ENCODE results near the gene ARAP3. TPM values are rescaled to one million over a fixed set of nuclear protein-coding genes. Genes with fewer than 3 reads are reported as not detected.

The ARAP3 gene
- total and polyA plus RNA-seq, 2 donors (not counting 3 experiments of a cell fraction or from before 2014, with no cell fraction given): 60.6 to 136 TPM

DNA sequence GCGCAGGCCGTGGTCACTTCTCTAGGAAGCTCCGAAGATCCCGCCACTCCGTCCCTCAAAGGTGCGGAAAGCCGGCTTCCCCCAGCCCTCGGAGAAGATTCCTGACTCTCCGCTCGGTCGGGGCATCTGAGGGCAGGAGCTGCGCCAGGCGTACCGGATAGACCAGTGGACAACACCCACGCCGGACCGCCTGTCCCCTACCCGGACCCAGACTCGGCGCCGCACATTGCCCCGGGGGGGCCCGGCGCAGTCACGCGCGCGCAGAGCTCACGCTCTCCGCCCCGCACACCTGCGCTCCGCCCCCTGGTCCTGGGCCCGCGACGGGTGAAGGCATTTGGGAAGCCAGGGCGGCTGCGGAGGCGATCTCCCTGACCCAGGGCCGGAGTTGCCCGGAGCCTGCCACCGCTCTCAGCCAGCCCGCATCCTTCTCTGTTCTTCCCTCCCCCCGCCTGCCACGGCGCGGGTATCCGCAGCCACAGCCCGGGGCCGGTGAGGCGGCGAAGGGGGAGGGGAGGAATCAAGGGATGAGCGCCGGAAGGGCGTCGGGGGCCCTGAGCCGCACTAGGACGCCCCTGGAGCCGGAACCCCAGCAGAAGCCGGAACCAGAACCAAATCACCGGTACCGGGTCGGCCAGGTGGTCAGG is 44.8 kb downstream of the ARAP3 start:
- POLR2A ChIA-PET: interaction anchor here (0.8 to 1.5 kb wide), 3 partner anchors 18 to 45 kb away, joined by 5 to 8 read pairs (median 6); partner anchors contain the start of gene DIAPH1
- Histone ChIP-seq H3K4me3 (replicated peaks in 1 of 3; ENCODE audit: insufficient read depth in 1 of 3, low read depth in 1 of 3, low read length in 3 of 3) (peak overlapping the region; percentile 75 to 82 (median 77)), H4K20me1 (replicated peaks; ENCODE audit: control insufficient read depth, extremely low read depth, insufficient read depth, low read length) (peaks cover 5% of the 10 kb centered on the region), H3K9ac (replicated peaks; ENCODE audit: extremely low read depth, insufficient read depth, low read length) (peak overlapping the region; percentile 48), H2AFZ (ENCODE audit: low read depth, low read length) (peak overlapping the region; percentile 93), H3K9me1 (replicated peaks; ENCODE audit: control insufficient read depth, extremely low read depth, insufficient read depth, low read length) (no peaks in the 10 kb centered on the region), H3K9me3 (replicated peaks; ENCODE audit: control insufficient read depth, insufficient read depth, low read length) (no peaks in the 10 kb centered on the region), H3K27ac (ENCODE audit: insufficient read depth, low read depth, low read length) (peak overlapping the region; percentile 10), H3K27me3 (ENCODE audit: control insufficient read depth in 2 of 2, insufficient read depth in 2 of 2, low read length in 2 of 2) (no peaks in the 10 kb centered on the region), H3K36me3 (ENCODE audit: control insufficient read depth in 2 of 2, extremely low read depth in 1 of 2, insufficient read depth in 2 of 2, low read length in 2 of 2) (no peaks in the 10 kb centered on the region), H3K4me1 (ENCODE audit: control insufficient read depth, extremely low read depth, insufficient read depth, low read length) (peaks cover 23% of the 10 kb centered on the region), H3K79me2 (ENCODE audit: control insufficient read depth, insufficient read depth, low read length) (peaks cover 28% of the 10 kb centered on the region), H3K4me2 (ENCODE audit: insufficient read depth, low read length) (peak overlapping the region; percentile 85)
- CTCF ChIA-PET: interaction anchor here (0.6 to 14.7 kb wide), 14 partner anchors 9 to 1076 kb away, joined by 3 to 163 read pairs (median 4); partner anchors contain the start of genes DIAPH1 and FCHSD1
- DNase-seq (ENCODE audit: low read depth, low spot score) (no peak), FAIRE-seq (no peak)
- intact Hi-C loops (cut with micrococcal nuclease): loop anchor here (1.0 kb wide), 1 partner anchor 45 kb away; no protein-coding TSS in a partner anchor
- dilution Hi-C loops (cut with MboI; ENCODE audit: extremely low pct_ligation_motif_present, low sequenced_read_pairs): no loop called here
- TF ChIP-seq JUN (IDR thresholded peaks at IDR 0.05; ENCODE audit: borderline replicate concordance, insufficient read depth, insufficient read length, low read depth): no peak
- no peak for TF ChIP-seq POLR2AphosphoS5 (IDR thresholded peaks at IDR 0.05; ENCODE audit: insufficient read depth, low read depth, low read length)
- no peak for TF ChIP-seq EZH2 (IDR thresholded peaks at IDR 0.05; ENCODE audit: borderline replicate concordance, low read depth, low read length, severe bottlenecking)
- TF ChIP-seq, protein P1, sequence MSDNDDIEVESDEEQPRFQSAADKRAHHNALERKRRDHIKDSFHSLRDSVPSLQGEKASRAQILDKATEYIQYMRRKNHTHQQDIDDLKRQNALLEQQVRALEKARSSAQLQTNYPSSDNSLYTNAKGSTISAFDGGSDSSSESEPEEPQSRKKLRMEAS (IDR thresholded peaks at IDR 0.05; ENCODE audit: insufficient read depth, insufficient read length): no peak
- TF ChIP-seq, protein P2, sequence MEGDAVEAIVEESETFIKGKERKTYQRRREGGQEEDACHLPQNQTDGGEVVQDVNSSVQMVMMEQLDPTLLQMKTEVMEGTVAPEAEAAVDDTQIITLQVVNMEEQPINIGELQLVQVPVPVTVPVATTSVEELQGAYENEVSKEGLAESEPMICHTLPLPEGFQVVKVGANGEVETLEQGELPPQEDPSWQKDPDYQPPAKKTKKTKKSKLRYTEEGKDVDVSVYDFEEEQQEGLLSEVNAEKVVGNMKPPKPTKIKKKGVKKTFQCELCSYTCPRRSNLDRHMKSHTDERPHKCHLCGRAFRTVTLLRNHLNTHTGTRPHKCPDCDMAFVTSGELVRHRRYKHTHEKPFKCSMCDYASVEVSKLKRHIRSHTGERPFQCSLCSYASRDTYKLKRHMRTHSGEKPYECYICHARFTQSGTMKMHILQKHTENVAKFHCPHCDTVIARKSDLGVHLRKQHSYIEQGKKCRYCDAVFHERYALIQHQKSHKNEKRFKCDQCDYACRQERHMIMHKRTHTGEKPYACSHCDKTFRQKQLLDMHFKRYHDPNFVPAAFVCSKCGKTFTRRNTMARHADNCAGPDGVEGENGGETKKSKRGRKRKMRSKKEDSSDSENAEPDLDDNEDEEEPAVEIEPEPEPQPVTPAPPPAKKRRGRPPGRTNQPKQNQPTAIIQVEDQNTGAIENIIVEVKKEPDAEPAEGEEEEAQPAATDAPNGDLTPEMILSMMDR (IDR thresholded peaks at IDR 0.05; ENCODE audit: extremely low read depth in 1 of 2, insufficient read depth in 1 of 2, low read depth in 1 of 2, low read length in 2 of 2): no peak
- TF ChIP-seq POLR2A (IDR thresholded peaks at IDR 0.05; ENCODE audit: low read depth, low read length): no peak
- no peak for TF ChIP-seq GATA2 (IDR thresholded peaks at IDR 0.05; ENCODE audit: insufficient read depth, insufficient read length, low read depth, low read length)
- TF ChIP-seq FOS (IDR thresholded peaks at IDR 0.05; ENCODE audit: borderline replicate concordance, insufficient read depth, low read length): no peak
- no peak for TF ChIP-seq MYC (IDR thresholded peaks at IDR 0.05; ENCODE audit: low read depth, low read length)
- no TSS peak for BruUV-seq (replicated peaks)

Data from endothelial cell of umbilical vein (primary cell).